ENCODE results near the gene SHROOM3. TPM values are rescaled to one million over a fixed set of nuclear protein-coding genes. Genes with fewer than 3 reads are reported as not detected.

Gene SHROOM3
- total and polyA plus RNA-seq, 2 of the 13 experiments (the other 11 are each of a cell fraction or from before 2014, with no cell fraction given) = 0.01 TPM; not detected in 1

DNA sequence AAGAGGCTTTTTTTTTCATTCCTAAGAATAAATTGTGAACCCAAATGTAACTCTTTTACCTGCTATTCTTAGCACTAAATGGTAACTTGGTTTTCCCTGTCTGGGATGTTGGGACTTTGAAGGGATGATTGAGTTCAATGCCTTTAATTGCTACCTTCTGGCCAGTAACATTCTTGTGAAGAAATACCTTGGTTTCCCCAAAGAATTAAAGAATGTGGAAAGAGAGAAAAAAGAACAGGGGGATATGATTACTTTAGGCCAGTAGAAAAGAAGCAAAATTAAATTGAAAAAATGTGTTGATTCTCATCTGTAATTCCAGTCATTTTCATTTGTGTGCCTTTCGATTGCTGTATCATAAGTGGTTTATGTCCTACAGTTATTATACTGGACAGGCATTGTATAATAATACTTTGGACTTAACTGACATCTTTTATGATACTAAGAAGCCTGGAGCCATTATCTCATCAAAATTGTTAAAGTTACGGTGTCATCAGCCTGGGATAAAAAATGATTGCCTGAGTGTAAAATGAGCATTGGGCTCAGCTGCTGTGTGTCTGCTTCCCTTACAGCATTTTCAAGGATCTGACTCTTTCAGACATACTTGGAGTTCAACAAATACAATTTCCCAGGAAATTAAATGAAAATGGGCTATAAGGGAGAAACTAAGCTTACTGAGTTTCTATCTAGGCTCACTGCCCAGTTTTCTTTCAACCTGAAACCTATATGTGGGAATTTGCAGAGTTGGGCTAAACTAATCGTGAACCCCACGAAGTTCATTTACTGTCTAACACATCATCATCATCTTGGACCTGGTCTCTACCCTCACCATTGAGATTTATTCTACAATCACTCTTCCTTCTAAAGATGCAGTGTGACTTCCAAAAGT is 146.3 kb downstream of the SHROOM3 start:
- no peak for FAIRE-seq
- Histone ChIP-seq H3K27ac (ENCODE audit: extremely low read length, insufficient read depth, low read length) (no peak overlapping the region), H3K4me1 (ENCODE audit: insufficient read depth, low read length) (0 out of 2 replicates have a peak, but pooled peaks cover 5% of the 10 kb centered on the region), H4K20me1 (ENCODE audit: insufficient read depth, low read length) (no peaks in the 10 kb centered on the region), H3K4me3 (replicated peaks in 1 of 3; ENCODE audit: insufficient read depth in 1 of 3, low read depth in 2 of 3, low read length in 3 of 3) (no peak overlapping the region), H3K27me3 (ENCODE audit: control insufficient read depth in 1 of 2, insufficient read depth in 2 of 2, low read length in 2 of 2) (peaks cover 3 to 11% of the 10 kb centered on the region in 2 experiments; a peak in 4 of 5 replicates), H3K79me2 (ENCODE audit: insufficient read depth, low read length) (no peaks in the 10 kb centered on the region), H3K4me2 (ENCODE audit: low read depth, low read length) (no peak overlapping the region), H2AFZ (ENCODE audit: low read length) (no peak overlapping the region), H3K9me3 (ENCODE audit: low read length) (no peaks in the 10 kb centered on the region), H3K36me3 (replicated peaks in 1 of 2; ENCODE audit: control insufficient read depth in 1 of 2, insufficient read depth in 2 of 2, low read length in 2 of 2) (no peaks in the 10 kb centered on the region), H3K9ac (ENCODE audit: insufficient read depth, low read depth, low read length) (no peak overlapping the region)
- no peak for DNase-seq (ENCODE audit: low spot score)
- WGBS (ENCODE audit: low lambda C conversion rate) = 26% methylated on average over 4 of the region's 4 CpGs
- in situ Hi-C loops (cut with HindIII; ENCODE audit: extremely low pct_ligation_motif_present, low pct_unique_long_range_greater_than_20kb) = no loop called here
- TF ChIP-seq FOXA3 (CRISPR knock-in tag; IDR thresholded peaks at IDR 0.05) (no peak), NFYB (CRISPR knock-in tag; IDR thresholded peaks at IDR 0.05) (no peak)
- CTCF ChIA-PET (ENCODE audit: low intra/inter-chr PET ratio, low total read pairs) = no interaction called here
- BruUV-seq (replicated peaks) = no TSS peak
- ATAC-seq = no peak
- intact Hi-C loops (cut with micrococcal nuclease; ENCODE audit: unreplicated experiment) = no loop called here
- POLR2A ChIA-PET = no interaction called here

DNA sequence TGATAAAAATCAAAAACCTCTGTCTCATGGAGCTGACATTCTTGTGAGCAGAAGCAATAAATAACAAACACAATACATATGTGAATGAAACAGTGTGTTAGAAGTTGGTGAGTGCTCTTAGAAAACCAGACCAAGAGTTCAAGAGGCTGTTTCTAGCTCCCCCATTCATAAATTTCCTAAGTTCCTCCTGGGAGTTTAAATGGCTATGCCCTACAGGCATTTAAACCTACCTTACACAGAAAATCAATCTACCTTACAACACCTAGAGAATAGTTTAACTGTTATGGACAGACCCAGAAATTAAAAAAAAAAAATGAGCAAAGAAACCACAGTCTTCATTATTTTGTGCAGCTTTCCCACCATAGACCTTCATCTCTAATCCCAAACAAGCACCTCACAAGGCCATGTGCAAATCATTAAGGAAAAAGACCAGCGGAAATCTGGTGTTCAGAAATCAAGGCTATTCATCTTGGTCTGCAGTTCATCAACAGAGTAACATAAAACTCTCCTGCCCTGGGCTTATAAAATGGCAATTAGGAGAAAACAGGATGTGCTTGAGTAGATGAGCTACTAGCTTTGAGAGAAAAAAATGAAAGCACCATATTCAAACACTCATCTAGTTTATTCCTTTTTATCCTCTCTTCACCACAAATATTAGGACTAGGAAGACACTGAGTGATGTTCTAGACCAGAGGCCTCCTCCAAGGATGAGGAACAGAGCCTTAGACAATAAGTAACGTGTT is 147.2 kb downstream of the SHROOM3 start:
- ChIA-PET POLR2A (no interaction called here), CTCF (ENCODE audit: low intra/inter-chr PET ratio, low total read pairs) (no interaction called here)
- intact Hi-C loops (cut with micrococcal nuclease; ENCODE audit: unreplicated experiment) = no loop called here
- Histone ChIP-seq H3K9me3 (ENCODE audit: low read length) (no peaks in the 10 kb centered on the region), H3K4me1 (ENCODE audit: insufficient read depth, low read length) (0 out of 2 replicates have a peak, but pooled peaks cover 6% of the 10 kb centered on the region), H3K36me3 (replicated peaks in 1 of 2; ENCODE audit: control insufficient read depth in 1 of 2, insufficient read depth in 2 of 2, low read length in 2 of 2) (no peaks in the 10 kb centered on the region), H3K27ac (ENCODE audit: extremely low read length, insufficient read depth, low read length) (no peak overlapping the region), H3K4me2 (ENCODE audit: low read depth, low read length) (no peak overlapping the region), H3K4me3 (replicated peaks in 1 of 3; ENCODE audit: insufficient read depth in 1 of 3, low read depth in 2 of 3, low read length in 3 of 3) (no peak overlapping the region), H2AFZ (ENCODE audit: low read length) (no peak overlapping the region), H4K20me1 (ENCODE audit: insufficient read depth, low read length) (no peaks in the 10 kb centered on the region), H3K9ac (ENCODE audit: insufficient read depth, low read depth, low read length) (no peak overlapping the region), H3K79me2 (ENCODE audit: insufficient read depth, low read length) (no peaks in the 10 kb centered on the region), H3K27me3 (ENCODE audit: control insufficient read depth in 1 of 2, insufficient read depth in 2 of 2, low read length in 2 of 2) (peaks cover 3 to 15% of the 10 kb centered on the region in 2 experiments; a peak in 4 of 5 replicates)
- WGBS (ENCODE audit: low lambda C conversion rate) = 0% methylated on average over 2 of the region's 2 CpGs
- DNase-seq (ENCODE audit: low spot score) (no peak), FAIRE-seq (no peak), ATAC-seq (no peak)
- no TSS peak for BruUV-seq (replicated peaks)
- in situ Hi-C loops (cut with HindIII; ENCODE audit: extremely low pct_ligation_motif_present, low pct_unique_long_range_greater_than_20kb) = no loop called here
- no peak for TF ChIP-seq SIX4 (CRISPR knock-in tag; IDR thresholded peaks at IDR 0.05)
- TF ChIP-seq ZNF75D (CRISPR knock-in tag; IDR thresholded peaks at IDR 0.05; ENCODE audit: borderline replicate concordance) = no peak
- no peak for TF ChIP-seq ZMAT3 (CRISPR knock-in tag; conservative IDR thresholded peaks at IDR 0.05)

All from HepG2 (cell line).